Measurements from ENCODE around the gene TRABD2B.

DNA sequence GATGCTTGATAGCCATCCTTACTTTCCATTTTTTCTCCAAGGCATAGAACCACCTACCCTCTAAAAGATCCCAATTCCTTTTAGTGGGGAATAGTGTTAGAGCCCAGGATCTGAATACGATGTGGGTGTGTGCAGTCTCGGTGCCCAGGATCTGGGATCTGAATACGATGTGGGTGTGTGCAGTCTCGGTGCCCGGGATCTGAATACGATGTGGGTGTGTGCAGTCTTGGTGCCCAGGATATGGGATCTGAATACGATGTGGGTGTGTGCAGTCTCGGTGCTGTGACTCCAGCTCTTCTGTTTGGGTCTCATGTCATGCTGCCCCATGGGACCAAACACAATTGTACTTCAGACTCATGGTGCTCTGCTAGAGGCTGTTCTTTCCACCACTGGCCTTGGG, 265.5 kb downstream of the TRABD2B start:
- TF ChIP-seq, protein P1, sequence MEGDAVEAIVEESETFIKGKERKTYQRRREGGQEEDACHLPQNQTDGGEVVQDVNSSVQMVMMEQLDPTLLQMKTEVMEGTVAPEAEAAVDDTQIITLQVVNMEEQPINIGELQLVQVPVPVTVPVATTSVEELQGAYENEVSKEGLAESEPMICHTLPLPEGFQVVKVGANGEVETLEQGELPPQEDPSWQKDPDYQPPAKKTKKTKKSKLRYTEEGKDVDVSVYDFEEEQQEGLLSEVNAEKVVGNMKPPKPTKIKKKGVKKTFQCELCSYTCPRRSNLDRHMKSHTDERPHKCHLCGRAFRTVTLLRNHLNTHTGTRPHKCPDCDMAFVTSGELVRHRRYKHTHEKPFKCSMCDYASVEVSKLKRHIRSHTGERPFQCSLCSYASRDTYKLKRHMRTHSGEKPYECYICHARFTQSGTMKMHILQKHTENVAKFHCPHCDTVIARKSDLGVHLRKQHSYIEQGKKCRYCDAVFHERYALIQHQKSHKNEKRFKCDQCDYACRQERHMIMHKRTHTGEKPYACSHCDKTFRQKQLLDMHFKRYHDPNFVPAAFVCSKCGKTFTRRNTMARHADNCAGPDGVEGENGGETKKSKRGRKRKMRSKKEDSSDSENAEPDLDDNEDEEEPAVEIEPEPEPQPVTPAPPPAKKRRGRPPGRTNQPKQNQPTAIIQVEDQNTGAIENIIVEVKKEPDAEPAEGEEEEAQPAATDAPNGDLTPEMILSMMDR (IDR thresholded peaks at IDR 0.05) = no peak
- TF ChIP-seq POLR2A (IDR thresholded peaks at IDR 0.05) = no peak
